WTC11 (cell line): ENCODE measurements around the gene DEPDC4. TPM values are rescaled to one million over a fixed set of nuclear protein-coding genes. Genes with fewer than 3 reads are reported as not detected.
"Not testable (repeated sequence)": the region's sequence is repeated elsewhere in the genome, so short reads cannot be mapped to it uniquely, and the experiment has no call there.

Experiments
- ATAC-seq: fragments of 200-7000 bp; cut with Tn5 transposase; 2 replicates; pipeline ENCODE4 v1.10.0; 2021; ENCODE audit warnings: mild to moderate bottlenecking, moderate library complexity
- CTCF ChIA-PET: fragments of 300-600 bp; sonication (Branson Sonifier 250); formaldehyde crosslinking; loops from one replicate; lab custom pipeline; 2021; ENCODE audit warnings: antibody characterized with exemption; lab: Charles Lee
- POLR2A ChIA-PET: fragments of 350-600 bp; sonication (Branson Sonifier 250); formaldehyde crosslinking; loops from one replicate; lab custom pipeline; 2021; ENCODE audit warnings: antibody characterized with exemption; lab: Charles Lee
- DNase-seq: peaks from one replicate; pipeline ENCODE4 v3.0.0; 2021; ENCODE audit warnings: low spot score
- H3K27ac Mint-ChIP-seq: 2 replicates; pipeline ENCODE4 v1.8.0; 2021; ENCODE audit warnings: mixed read lengths
- H3K27me3 Mint-ChIP-seq: 2 replicates; pipeline ENCODE4 v1.8.0; 2021; ENCODE audit warnings: low read depth, mild to moderate bottlenecking, moderate library complexity, mixed read lengths
- H3K36me3 Mint-ChIP-seq: 2 replicates; pipeline ENCODE4 v1.8.0; 2021; ENCODE audit warnings: mixed read lengths
- H3K4me1 Mint-ChIP-seq: 2 replicates; pipeline ENCODE4 v1.8.0; 2022; ENCODE audit warnings: mixed read lengths
- H3K4me3 Mint-ChIP-seq: 2 replicates; pipeline ENCODE4 v1.8.0; 2021; ENCODE audit warnings: mild to moderate bottlenecking, moderate library complexity, mixed read lengths
- H3K9me3 Mint-ChIP-seq: 2 replicates; pipeline ENCODE4 v1.8.0; 2021; ENCODE audit warnings: mixed read lengths
- AR ChIP-seq: fragments of 250-450 bp; sonication (Bioruptor Pico); IDR thresholded peaks from 2 replicates; pipeline ENCODE4 v1.9.0; 2021; ENCODE audit warnings: mild to moderate bottlenecking
- CBFB ChIP-seq: sonication (generic); formaldehyde crosslinking; IDR thresholded peaks from 2 replicates; pipeline ENCODE4 v1.8.1; 2022; ENCODE audit warnings: mild to moderate bottlenecking, low read depth, missing genetic modification reagents
- SP1 ChIP-seq: sonication (generic); formaldehyde crosslinking; conservative IDR thresholded peaks from 2 replicates; pipeline ENCODE4 v1.8.1; 2022; ENCODE audit warnings: missing genetic modification reagents
- TP53 ChIP-seq: sonication (generic); formaldehyde crosslinking; IDR thresholded peaks from 2 replicates; pipeline ENCODE4 v1.8.1; 2023; ENCODE audit warnings: mild to moderate bottlenecking, missing genetic modification reagents
- USF1 ChIP-seq: sonication (generic); formaldehyde crosslinking; IDR thresholded peaks from 2 replicates; pipeline ENCODE4 v1.8.0; 2022; ENCODE audit warnings: mild to moderate bottlenecking, missing genetic modification reagents
- ZNF423 ChIP-seq: fragments of 250-450 bp; sonication (Bioruptor Pico); IDR thresholded peaks from 2 replicates; pipeline ENCODE4 v2.1.2; 2022; ENCODE audit warnings: mild to moderate bottlenecking, moderate library complexity
- total RNA-seq: library from RNA; stranded (reverse); gene quantifications from 3 replicates; pipeline ENCODE4 v1.2.3, GENCODE V29; 2021
- TF ChIP-seq, protein P1 (sequence below): sonication (generic); formaldehyde crosslinking; IDR thresholded peaks from 2 replicates; pipeline ENCODE4 v1.8.0; 2022; ENCODE audit warnings: missing genetic modification reagents
- TF ChIP-seq, protein P2 (sequence below): sonication (generic); formaldehyde crosslinking; IDR thresholded peaks from 2 replicates; pipeline ENCODE4 v1.8.1; 2023; ENCODE audit warnings: mild to moderate bottlenecking, missing genetic modification reagents, borderline replicate concordance
- TF ChIP-seq, protein P3 (sequence below): fragments of 250-450 bp; sonication (Bioruptor Pico); IDR thresholded peaks from 2 replicates; pipeline ENCODE4 v1.9.0; 2021; ENCODE audit warnings: moderate library complexity, mild to moderate bottlenecking, inconsistent platforms, borderline replicate concordance
- TF ChIP-seq, protein P4 (sequence below): sonication (generic); formaldehyde crosslinking; IDR thresholded peaks from 2 replicates; pipeline ENCODE4 v1.8.0; 2022; ENCODE audit warnings: mild to moderate bottlenecking, missing genetic modification reagents
- TF ChIP-seq, protein P5 (sequence below): fragments of 250-450 bp; sonication (Bioruptor Pico); IDR thresholded peaks from 2 replicates; pipeline ENCODE4 v1.8.0; 2021; ENCODE audit warnings: mild to moderate bottlenecking

DEPDC4 gene
- total RNA-seq, 1 experiment from 2014 or later, result 5.5 TPM

DNA sequence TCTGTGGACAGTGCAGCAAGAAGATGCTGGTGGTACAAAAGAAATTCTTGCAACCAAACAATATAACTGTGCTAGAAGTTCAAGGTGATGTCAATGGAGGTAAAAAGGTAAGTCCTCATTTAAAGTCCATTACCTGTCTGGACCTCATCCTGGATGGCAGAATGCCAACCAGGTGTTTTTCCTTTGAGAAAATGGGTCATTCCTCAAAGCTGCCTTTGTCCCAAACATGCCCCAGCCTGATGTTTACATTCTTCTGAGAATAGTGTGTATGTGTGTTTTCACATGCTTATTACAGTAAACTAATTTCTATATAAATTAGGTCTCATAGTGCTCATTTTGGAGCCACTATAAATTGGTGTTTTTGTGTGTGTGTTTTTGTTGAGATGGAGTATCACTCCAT lies 41.4 kb downstream of the DEPDC4 start:
- H3K27me3 Mint-ChIP-seq, result no peaks in the 10 kb centered on the region

DNA sequence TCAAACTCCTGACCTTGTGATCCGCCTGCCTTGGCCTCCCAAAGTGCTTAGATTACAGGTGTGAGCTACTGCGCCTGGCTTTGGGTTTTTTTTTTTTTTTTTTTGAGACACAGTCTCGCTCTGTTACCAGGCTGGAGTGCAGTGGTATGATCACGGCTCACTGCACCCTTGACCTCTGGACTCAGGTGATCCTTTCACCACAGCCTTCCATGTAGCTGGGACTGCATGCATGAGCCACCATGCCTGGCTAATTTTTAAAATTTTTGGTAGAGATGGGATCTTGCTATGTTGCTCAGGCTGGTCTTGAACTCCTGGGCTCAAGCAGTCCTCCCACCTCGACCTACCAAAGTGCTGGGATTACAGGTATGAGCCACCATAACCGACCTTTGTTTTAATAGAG lies 44.7 kb downstream of the DEPDC4 start:
- H3K27ac Mint-ChIP-seq, POLR2A ChIA-PET, ATAC-seq, CTCF ChIA-PET, H3K9me3 Mint-ChIP-seq, H3K27me3 Mint-ChIP-seq, H3K4me1 Mint-ChIP-seq, H3K4me3 Mint-ChIP-seq, DNase-seq: not testable (repeated sequence)
- peaks cover 36% of the 10 kb centered on the region for H3K36me3 Mint-ChIP-seq

More for the DNA sequence above, 41.4 kb downstream of the DEPDC4 start:
- TF ChIP-seq, protein P1, sequence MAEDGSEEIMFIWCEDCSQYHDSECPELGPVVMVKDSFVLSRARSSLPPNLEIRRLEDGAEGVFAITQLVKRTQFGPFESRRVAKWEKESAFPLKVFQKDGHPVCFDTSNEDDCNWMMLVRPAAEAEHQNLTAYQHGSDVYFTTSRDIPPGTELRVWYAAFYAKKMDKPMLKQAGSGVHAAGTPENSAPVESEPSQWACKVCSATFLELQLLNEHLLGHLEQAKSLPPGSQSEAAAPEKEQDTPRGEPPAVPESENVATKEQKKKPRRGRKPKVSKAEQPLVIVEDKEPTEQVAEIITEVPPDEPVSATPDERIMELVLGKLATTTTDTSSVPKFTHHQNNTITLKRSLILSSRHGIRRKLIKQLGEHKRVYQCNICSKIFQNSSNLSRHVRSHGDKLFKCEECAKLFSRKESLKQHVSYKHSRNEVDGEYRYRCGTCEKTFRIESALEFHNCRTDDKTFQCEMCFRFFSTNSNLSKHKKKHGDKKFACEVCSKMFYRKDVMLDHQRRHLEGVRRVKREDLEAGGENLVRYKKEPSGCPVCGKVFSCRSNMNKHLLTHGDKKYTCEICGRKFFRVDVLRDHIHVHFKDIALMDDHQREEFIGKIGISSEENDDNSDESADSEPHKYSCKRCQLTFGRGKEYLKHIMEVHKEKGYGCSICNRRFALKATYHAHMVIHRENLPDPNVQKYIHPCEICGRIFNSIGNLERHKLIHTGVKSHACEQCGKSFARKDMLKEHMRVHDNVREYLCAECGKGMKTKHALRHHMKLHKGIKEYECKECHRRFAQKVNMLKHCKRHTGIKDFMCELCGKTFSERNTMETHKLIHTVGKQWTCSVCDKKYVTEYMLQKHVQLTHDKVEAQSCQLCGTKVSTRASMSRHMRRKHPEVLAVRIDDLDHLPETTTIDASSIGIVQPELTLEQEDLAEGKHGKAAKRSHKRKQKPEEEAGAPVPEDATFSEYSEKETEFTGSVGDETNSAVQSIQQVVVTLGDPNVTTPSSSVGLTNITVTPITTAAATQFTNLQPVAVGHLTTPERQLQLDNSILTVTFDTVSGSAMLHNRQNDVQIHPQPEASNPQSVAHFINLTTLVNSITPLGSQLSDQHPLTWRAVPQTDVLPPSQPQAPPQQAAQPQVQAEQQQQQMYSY (CRISPR knock-in tag), result no peak
- TF ChIP-seq, protein P2, sequence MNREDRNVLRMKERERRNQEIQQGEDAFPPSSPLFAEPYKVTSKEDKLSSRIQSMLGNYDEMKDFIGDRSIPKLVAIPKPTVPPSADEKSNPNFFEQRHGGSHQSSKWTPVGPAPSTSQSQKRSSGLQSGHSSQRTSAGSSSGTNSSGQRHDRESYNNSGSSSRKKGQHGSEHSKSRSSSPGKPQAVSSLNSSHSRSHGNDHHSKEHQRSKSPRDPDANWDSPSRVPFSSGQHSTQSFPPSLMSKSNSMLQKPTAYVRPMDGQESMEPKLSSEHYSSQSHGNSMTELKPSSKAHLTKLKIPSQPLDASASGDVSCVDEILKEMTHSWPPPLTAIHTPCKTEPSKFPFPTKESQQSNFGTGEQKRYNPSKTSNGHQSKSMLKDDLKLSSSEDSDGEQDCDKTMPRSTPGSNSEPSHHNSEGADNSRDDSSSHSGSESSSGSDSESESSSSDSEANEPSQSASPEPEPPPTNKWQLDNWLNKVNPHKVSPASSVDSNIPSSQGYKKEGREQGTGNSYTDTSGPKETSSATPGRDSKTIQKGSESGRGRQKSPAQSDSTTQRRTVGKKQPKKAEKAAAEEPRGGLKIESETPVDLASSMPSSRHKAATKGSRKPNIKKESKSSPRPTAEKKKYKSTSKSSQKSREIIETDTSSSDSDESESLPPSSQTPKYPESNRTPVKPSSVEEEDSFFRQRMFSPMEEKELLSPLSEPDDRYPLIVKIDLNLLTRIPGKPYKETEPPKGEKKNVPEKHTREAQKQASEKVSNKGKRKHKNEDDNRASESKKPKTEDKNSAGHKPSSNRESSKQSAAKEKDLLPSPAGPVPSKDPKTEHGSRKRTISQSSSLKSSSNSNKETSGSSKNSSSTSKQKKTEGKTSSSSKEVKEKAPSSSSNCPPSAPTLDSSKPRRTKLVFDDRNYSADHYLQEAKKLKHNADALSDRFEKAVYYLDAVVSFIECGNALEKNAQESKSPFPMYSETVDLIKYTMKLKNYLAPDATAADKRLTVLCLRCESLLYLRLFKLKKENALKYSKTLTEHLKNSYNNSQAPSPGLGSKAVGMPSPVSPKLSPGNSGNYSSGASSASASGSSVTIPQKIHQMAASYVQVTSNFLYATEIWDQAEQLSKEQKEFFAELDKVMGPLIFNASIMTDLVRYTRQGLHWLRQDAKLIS, result no peak
- TF ChIP-seq ZNF423 (CRISPR knock-in tag), result no peak
- TF ChIP-seq CBFB (CRISPR knock-in tag), result no peak
- no peak for TF ChIP-seq SP1 (CRISPR knock-in tag)
- TF ChIP-seq, protein P3, sequence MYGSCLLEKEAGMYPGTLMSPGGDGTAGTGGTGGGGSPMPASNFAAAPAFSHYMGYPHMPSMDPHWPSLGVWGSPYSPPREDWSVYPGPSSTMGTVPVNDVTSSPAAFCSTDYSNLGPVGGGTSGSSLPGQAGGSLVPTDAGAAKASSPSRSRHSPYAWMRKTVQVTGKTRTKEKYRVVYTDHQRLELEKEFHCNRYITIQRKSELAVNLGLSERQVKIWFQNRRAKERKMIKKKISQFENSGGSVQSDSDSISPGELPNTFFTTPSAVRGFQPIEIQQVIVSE, result no peak
- TF ChIP-seq TP53, result no peak
- TF ChIP-seq, protein P4, sequence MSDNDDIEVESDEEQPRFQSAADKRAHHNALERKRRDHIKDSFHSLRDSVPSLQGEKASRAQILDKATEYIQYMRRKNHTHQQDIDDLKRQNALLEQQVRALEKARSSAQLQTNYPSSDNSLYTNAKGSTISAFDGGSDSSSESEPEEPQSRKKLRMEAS (CRISPR knock-in tag), result no peak
- TF ChIP-seq AR (CRISPR knock-in tag), result no peak
- TF ChIP-seq USF1, result no peak
- TF ChIP-seq, protein P5, sequence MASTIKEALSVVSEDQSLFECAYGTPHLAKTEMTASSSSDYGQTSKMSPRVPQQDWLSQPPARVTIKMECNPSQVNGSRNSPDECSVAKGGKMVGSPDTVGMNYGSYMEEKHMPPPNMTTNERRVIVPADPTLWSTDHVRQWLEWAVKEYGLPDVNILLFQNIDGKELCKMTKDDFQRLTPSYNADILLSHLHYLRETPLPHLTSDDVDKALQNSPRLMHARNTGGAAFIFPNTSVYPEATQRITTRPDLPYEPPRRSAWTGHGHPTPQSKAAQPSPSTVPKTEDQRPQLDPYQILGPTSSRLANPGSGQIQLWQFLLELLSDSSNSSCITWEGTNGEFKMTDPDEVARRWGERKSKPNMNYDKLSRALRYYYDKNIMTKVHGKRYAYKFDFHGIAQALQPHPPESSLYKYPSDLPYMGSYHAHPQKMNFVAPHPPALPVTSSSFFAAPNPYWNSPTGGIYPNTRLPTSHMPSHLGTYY (CRISPR knock-in tag), result no peak
- TF ChIP-seq, all 79 proteins: peak for 0
- DNase-seq (no peak), ATAC-seq (no peak)
- no peak overlapping the region for H3K4me3 Mint-ChIP-seq
- peaks cover 25% of the 10 kb centered on the region for H3K36me3 Mint-ChIP-seq
- no peak overlapping the region for H3K27ac Mint-ChIP-seq
- ChIA-PET POLR2A (no interaction called here), CTCF (interaction anchor here (1.2 kb wide), 1 partner anchor 180 kb away, joined by 3 read pairs; no protein-coding TSS in a partner anchor)
- H3K4me1 Mint-ChIP-seq, result no peaks in the 10 kb centered on the region
- no peaks in the 10 kb centered on the region for H3K9me3 Mint-ChIP-seq
